SHP77 treated with DMSO at 0.1 percent for 48 hours (cell line): ENCODE measurements around the gene PSMD13.
"Not testable (repeated sequence)": the region's sequence is repeated elsewhere in the genome, so short reads cannot be mapped to it uniquely, and the experiment has no call there.

Experiments
- DNase-seq: peaks from one replicate; lab custom pipeline; 2025; lab: John Stamatoyannopoulos, UW

Gene PSMD13

DNA sequence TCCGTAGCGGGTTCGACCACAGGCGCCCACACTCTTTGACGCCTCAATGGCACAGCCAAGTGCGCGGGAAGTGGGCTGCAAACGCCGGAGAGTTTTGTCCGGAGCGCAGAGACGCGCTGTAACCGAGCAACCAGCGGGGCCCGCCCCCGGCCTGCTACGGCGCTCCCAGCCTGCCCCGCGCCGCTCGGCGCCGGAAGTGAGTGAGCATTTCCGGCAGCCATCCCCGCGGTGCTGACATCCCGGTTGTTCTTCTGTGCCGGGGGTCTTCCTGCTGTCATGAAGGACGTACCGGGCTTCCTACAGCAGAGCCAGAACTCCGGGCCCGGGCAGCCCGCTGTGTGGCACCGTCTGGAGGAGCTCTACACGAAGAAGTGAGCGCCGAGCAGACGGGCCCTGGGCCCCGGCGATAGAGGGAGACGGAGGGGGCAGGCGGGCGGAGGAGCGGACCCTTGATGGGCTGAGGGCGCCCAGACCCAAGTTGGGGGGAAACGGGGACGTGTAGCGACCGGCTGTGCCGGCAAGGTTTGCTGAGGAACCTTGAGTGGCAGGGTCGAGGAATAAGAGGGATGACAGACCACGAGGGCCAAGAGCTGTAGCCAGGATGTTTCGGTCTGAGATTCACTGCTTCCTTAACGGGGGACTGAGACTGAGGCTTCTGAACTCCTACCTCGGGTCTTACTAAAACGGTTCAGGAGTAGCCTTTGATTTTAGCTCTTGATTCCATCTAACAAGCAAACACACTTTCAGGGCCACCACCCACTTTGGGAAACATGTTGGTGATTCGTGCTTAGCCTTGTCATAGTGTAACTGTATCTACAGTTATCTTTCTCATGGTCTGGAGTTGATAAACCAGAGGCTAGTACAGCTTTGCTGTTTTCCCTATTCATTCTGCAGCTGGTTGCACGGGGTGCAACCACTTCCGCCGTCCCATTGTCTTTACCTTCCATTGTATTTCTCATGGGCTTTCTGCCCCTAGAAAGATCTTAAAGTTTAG is at the start of gene PSMD13:
PSMD13 (plus strand) TSS at position 203 of the 994 bp plus-strand sequence; CDS start at position 277, 74 bp downstream.
- DNase-seq = no peak

DNA sequence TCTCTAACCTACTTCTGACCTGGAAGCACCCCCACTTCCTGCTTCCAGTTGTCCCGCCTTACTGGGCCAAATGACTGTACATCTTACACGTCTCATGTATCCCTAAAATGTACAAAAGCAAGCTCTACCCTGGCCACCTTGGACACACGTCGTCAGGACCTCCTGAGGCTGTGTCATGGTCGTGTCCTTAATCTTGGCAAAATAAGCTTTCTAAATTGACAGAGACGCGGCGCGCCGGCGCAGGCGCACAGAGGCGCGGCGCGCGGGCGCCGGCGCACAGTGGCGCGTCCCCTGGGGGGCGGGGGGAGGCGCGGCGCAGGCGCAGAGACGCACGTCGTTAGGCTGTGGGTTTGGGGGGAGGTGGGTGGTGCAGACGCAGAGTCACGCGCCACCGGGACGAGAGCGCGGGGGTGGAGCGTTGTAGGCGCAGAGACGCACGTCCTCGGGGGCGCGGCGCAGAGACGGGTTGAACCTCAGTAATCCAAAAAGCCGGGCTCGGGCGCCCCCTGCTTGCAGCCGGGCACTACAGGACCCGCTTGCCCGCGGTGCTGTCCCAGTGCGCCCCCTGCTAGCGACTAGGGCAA is 47.5 kb upstream of the PSMD13 start:
- DNase-seq = not testable (repeated sequence)

DNA sequence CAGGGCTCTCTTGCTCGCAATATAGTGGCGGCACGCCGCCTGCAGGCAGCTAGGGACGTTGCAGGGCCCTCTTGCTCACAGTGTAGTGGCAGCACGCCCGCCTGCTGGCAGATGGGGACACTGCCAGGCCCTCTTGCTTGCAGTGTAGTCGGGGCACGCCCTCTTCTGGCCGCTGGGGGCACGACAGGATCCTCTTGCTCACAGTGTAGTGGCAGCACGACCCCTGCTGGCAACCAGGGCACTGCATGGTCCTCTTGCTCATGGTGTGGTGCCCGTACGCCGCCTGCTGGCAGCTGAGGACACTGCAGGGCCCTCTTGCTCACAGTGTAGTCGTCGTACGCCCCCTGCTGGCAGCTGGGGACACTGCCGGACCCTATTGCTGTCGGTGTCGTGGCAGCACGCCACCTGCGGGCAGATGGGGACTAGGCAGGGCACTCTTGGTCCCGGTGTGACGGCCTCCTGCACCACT is 46.9 kb upstream of the PSMD13 start:
- not testable (repeated sequence) for DNase-seq

GRCh38 chr11:190546-190945 is 46.2 kb upstream of the PSMD13 start:
- DNase-seq = not testable (repeated sequence)

GRCh38 chr11:191490-192478 is 45.0 kb upstream of the PSMD13 start:
- DNase-seq = not testable (repeated sequence)

GRCh38 chr11:192674-193128 is 44.1 kb upstream of the PSMD13 start, which contains the start of gene SCGB1C1:
Gene SCGB1C1, plus strand, starts transcription at chr11:193078. Its CDS starts 22 bp downstream, at chr11:193100.
- not testable (repeated sequence) for DNase-seq

DNA sequence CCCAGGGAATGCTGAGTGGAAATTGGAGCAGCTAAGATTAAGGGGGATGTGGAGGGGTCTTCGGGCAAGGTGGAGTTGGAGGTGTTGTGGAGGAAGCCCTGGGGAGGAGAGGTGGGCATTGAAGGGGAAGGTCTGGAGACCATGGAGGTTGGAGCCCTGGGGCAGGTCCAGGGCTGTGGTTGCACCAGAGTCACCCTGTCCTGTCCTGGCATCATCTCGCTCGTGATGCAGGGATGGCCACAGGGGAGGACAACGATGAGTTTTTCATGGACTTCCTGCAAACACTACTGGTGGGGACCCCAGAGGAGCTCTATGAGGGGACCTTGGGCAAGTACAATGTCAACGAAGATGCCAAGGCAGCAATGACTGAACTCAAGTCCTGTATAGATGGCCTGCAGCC is 43.3 kb upstream of the PSMD13 start:
- not testable (repeated sequence) for DNase-seq

- DNase-seq = no peak
Measured at GRCh38 chr11:196786-197731, 39.7 kb upstream of the PSMD13 start.

DNA sequence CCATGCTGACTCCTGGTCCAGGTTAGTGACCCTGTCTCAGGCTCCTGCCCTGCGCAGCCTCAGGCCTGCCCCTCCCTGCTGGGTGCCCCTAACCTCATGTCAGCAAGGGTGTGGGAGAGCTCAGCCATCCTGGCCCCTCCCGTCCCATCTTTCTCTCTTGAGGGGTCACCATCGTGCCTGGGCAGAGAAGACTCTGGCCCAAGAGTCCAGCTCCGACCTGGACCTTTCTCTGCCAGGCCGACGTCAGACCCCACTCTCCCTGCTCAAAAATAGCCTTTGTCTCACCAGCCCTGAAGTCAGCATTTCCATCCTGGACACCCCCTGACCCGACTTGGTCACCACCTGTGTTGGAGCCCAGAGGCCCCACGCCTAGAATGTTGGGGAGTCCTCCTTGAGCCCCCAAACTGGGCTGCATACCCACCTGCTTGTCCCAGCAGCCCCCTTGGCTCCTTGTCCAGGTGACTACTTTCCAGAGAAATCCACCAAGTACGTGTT is 39.0 kb upstream of the PSMD13 start:
- no peak for DNase-seq

GRCh38 chr11:198236-198806 is 38.5 kb upstream of the PSMD13 start:
- no peak for DNase-seq

DNA sequence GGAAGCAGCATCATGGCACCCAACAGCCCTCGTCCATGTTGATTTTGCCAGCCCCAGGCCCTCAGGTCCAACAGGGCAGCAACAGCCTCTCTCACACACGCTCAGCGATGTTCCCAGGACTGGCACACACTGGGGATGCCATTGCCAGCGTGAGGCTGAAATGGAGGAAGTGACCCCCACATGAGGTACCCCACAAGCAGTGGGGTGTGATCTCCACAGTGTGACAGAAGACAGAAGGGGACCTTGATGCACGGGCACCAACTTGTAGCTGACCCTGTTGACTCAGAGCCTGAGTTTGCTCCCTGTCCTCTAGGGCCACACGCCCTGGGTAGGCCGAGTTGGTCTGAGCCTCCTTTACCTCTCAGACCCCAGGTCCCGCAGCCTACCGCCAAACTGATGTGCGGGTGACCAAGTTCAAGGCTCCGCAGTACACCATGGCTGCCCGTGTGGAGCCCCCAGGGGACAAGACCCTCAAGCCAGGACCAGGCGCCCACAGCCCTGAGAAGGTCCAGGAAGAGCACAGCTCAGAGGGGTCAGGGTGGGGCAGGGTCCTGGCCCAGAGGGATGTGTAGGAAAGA is 37.7 kb upstream of the PSMD13 start:
- DNase-seq = no peak

DNA sequence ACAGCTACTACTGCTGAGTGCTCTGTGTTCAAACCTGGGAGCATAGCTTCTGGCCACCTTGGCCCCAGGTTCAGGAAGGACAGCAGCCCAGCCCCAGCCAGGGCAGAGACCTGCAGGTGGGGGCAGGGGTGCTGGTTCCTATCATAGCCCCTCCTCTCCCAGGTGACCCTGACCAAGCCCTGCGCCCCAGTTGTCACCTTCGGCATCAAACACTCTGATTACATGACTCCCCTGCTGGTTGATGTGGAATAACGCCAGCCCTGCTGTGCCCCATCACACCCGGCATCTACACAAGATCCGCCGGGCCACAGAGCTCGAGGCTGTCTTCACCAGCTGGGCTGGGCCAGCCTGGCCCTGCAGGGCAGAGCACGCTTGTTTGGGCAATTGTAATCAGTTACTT is 37.0 kb upstream of the PSMD13 start:
- no peak for DNase-seq

- DNase-seq = no peak
Measured at GRCh38 chr11:200224-201003, 36.4 kb upstream of the PSMD13 start.

- DNase-seq = no peak
Measured at GRCh38 chr11:201966-202365, 34.8 kb upstream of the PSMD13 start.

- no peak for DNase-seq
Measured at GRCh38 chr11:202490-202889, 34.3 kb upstream of the PSMD13 start.

GRCh38 chr11:203056-203944 is 33.5 kb upstream of the PSMD13 start:
- no peak for DNase-seq

GRCh38 chr11:203945-204586 is 32.7 kb upstream of the PSMD13 start:
- DNase-seq = no peak
